AG20443 (cell line): ENCODE data around the gene MGAT5.

Source experiments
- DNase-seq: peaks from one replicate; pipeline ENCODE4 v3.0.0; 2012; ENCODE audit warnings: low spot score, mixed read lengths

The MGAT5 gene

DNA sequence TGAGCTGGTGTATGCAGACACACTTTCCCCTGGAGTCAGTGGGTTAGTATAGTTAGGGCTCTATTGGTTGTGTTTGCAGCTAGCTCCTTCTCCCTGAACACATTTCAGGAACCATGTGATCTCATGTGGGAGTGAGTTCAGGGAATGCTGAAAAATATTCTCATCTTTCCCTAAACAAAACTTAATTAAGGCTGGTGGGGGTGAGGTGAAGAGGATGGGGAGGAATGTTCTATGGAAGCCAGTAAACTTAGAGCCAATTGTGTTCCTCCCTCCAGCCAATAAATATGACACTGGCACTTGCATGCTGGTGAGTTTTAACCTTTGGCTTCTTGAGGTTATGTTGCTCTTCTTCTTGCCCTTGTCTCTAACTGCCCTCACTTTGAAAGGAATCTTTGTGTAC lies 952 bp downstream of the MGAT5 start:
- DNase-seq = no peak

DNA sequence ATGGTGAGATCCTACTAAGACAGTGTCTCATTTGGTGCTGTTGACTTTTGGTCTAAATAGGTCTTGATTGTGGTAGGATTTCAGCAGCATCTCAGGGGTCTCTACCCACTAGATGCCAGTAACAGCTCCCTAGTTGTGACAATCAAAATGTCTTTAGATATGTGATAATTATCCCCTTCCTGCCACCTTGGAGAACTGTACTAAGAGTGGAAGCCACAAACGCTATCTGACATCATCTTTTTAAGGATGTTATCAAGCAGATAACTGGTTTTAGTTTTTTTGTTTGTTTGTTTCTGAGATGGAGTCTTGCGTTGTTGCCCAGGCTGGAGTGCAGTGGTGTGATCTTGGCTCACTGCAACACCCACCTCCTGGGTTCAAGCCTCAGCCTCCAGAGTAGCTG lies 3.1 kb downstream of the MGAT5 start:
- no peak for DNase-seq

DNA sequence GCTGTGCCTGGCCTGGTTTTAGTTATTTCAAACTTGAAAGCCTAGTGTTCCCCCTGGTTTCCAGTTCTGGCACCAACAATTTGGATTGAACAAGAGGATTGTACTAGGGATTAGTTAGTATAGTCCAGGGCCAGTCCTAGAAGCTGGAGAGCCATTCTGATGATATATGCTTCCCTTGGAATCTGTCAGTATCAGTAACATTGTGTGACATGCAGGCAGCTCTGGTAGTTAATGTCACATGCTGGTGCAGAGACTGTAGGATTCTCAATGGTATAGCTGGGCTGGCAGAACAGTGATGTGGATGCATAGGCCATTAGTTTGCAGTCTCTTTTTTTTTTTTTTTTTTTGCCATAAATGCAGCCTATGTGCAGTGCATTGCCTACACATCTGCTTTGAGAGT lies 3.6 kb downstream of the MGAT5 start:
- DNase-seq = no peak

DNA sequence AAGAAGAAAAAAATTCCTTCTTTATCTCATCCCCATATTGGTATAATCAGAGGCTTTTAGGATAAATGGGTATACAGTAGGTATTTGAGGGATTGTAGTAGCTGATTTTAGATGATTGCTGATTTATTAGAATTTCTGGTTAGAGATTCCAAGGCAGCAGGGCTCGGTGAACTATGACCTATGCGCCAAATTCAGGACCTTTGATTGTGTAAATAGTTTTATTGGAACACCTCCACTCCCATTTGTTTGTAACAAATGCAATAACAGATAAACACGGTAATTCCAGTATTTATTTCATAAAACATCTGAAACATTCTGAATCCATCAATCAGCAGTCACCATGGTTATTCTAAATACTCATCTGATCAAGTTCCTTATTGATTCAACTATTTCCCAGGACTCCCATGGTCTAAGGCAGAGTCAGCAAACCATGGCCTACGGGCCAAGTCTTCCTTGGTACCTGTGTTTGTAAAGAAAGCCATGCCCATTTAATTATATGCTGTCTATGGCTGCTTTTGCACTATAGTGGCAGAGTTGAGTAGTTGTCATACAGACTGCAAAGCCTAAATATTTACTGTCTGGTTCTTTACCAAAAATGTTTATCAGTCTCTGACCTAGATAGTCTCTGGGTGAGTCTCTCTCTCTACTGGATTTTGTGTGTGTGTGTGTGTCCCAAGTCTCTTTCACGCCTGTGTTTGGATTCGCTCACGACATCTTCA lies 4.3 kb downstream of the MGAT5 start:
- no peak for DNase-seq

DNA sequence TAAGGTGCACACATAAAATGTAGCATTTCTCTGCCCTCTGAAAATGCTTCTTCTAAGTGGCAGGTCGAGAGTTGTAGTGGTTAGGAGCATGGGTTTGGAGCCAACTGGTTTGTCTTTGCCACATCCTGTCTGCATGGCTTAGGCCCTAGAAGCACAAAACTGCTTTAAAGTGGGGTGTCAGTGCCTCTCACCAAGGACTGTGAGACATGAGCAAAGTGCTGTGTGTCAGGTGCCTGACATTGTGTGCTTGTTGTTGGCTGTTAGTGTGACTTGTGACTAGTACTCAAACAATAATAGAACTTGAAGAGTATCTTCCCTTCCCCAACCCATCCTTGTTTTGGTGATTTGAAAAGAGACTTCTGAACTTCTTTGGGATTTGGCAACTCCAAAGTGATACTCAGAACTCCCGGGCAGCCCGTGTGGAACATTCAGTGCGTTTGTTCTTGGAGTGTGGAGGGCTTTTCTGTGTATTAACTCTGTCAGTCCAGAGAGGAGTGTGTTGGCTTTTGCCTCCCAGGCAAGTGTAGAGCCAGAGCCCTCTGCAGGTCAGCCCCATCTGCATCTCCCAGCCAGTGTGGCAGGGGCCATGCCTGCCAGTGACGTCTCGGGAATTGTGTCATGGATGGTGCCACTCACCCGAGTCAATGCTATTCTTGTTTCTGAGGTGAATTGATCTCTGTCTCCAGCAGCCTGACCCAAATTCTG lies 5.0 kb downstream of the MGAT5 start:
- no peak for DNase-seq

DNA sequence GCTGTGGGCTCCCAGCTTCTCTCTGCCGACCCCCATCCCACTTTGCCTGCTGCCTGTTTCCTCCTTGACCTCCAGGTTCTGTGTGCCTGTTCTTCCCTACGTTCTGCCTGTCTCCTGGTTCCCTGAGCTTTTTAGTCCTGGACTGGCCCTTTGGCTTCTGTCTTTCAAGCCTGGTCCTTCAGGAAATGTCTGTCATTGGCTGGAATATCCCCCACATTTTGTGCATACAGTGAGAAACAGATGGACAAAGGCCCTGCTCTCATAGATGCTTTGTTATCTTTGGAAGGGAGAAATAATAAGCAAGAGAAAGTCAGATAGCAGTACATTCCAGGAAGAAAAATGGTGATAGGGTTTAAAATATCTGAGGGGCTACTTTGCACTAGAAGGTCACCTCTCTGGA lies 5.7 kb downstream of the MGAT5 start:
- no peak for DNase-seq

DNA sequence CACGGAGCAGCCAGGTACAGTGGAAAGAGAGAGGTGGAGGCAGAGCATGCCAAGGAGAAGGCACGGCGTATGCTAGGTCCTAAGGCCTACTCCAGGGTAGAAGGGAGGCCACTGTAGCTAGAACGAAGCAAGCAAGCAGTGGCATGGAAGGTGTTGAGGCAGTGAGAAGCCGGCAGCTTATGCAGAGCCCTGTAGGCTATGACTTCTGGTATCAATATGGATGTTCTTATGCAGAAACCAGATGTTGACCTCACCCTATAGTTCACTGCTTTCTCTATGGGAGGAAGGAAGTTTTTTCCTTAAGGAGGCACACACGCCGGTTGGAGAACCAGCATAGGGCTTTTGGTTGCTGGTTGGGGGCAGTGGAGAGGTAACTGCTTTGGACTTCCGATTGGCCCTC lies 6.1 kb downstream of the MGAT5 start:
- no peak for DNase-seq

DNA sequence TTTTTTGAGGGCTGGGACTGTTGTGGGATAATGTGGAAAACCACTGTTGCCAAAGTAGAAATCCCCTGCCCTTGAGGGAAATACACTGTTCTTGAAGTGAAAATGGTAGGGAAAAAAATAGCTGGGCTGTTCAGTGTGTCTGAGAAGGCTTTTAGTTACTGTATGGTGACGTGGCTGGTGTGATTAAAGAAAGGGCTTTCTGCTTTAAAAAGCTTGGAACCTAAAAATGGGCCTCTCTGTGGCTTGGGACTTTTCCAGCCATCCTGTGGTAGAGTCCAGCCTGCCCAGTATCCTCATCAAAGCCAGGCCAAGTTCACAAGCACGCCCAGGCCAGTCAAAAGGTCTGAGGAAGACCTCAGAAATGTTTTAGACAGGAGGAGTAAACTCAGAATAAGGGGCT lies 6.8 kb downstream of the MGAT5 start:
- DNase-seq = peak; percentile 92

DNA sequence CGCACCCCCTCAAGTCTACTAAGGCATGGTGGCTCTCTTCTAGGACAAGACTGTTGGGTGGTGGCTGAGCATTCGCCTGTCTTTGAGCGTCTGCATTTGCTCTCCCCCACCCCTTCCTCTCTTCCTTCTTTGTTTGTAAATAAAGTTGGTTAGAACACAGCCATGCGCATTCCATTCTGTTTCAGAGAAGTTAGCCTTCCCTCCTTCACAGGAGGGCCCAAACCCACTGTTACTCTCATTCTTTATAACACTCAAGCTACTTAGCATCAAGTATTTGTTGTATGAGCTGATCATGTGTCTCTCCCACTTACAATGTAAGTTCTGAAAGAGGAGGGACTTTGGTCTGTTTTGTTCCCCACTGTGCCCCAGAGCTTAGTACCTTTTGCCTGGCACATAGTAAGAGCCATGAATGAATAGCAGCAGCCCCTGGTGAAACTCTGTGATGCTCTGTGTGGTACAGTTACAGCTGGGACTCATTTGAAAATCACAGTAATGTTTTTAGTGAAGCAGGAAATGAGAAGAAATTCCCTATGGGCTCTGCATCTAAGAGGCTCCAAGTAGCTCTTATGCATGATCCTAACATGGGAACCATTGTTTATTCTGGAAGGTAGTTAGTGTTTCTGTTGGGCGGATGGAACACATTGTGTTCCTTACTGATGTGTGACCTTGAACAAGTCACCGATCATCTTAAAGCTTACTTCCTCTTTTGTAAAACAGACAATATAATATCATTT lies 7.7 kb downstream of the MGAT5 start:
- DNase-seq = peak; percentile 25

DNA sequence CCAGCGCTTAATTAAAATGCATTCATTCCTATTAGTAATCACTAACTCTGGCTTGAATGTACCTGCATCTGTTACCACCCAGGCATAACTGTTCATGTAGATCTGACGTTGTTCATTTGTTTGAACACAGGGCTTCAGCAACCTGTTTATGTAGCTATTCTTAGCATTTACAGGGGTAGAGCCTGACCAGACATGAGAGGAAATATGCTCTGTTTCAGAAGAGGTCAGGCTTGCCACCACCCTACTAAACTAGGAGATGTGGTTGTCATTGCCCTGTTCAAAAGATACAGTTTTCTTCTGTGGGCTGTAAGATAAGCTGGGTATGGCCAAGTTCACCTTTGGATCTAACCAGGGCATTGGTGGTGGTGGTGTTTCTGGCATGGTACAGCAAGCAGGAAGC lies 8.8 kb downstream of the MGAT5 start:
- DNase-seq = no peak

DNA sequence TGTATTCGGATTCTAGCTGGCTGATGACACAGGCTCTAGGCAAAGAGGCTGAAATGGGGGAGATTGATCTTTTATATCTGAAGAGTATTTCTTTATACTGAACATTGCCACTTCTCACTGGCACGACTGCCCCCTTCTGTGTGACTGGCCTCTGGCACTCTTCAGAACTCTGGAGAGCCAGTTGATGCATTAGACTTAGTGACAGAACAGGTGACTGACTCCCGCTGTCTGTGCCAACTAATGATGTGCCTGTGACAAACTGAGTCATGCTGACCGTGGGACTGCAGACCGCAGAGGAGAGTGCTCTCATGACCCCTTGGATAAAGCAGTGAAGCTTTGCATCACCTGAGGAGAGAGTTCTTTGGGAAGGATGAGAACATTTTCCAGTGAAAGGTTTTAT lies 14.4 kb downstream of the MGAT5 start:
- DNase-seq = no peak

DNA sequence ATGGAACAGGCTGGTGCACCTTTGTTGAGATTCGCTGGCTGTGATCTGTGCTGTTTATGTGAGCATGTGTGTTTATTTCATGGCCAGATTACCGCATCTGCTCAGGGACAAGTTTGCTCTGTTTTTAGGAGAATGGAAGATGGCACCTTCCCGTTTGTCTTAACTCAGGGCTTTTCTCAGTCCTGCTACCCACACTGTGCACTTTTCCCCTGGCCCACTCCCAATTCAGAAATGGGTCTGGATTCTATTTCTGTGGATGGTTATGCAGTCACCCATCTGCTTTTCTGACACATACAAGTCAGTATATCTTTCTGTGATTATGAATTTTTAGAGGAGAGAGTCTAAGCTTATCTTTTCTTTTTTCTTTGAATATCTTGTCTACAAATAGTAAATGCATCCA lies 15.4 kb downstream of the MGAT5 start:
- no peak for DNase-seq

DNA sequence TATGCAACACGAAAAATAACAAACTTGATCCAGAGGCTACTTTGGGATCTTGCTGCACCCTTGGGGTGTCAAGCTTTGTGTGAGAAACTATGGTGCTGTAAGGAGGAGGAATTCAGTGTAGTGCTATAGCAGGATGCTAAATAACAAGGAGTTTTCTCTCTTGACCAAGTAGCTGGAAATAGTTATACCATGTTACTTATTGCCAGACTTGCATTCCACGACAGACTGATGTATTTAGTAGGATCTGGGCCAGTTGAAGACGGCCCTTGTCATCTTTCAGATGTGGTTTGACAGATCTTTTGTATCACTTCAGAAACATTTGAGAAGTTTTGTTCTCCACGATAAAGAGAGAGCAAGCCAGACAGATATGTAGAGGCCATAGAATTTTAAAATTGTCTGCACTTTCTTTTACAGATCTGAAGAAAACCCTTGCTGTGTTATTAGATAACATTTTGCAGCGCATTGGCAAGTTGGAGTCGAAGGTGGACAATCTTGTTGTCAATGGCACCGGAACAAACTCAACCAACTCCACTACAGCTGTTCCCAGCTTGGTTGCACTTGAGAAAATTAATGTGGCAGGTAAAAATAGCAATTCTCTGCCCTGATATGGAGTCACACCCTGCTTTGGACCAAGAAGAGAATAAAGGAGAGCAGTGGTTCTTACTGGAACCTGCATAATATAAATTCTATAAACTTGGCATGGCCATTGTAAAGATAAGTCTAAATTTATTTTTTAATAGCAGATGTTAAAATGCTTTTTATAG lies 16.3 kb downstream of the MGAT5 start:
- no peak for DNase-seq

DNA sequence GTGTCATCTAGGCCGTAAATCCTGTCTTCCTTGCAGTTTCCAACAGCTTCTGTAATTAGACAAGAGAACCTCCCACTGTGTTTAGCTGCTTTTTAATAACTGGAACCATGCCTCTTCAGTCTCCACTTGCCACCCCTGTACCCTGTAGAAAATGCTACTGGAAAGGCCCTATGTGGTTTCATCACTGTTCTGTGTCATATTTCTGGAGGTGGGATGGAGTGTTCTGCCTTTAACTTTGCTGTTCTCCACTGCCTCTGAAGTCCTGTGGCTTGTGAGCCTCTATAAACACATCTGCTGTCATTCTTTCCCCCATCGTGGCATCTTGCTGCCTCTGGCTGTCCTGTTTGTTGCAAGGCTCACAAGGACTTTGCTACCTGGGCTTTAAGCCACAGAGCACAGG lies 17.9 kb downstream of the MGAT5 start:
- no peak for DNase-seq

DNA sequence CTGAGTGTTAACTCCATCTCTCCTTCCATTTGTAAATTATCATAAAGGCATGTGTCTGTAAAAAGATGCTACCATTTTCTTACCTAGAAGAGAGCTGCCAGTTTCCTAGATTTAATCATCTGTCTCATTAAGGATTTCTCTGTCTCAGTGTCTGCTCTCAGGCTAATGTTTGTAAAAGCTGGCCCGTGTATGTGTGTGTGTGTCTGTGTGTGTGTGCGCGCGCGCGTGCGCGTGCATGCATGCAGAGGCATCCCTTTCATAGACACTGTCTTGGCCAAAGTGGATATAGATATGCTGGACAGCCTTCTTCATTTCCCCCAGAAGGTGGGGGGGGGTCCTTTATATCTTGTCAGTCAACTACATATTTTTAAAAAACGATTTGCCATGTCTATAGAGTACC lies 18.9 kb downstream of the MGAT5 start:
- no peak for DNase-seq

DNA sequence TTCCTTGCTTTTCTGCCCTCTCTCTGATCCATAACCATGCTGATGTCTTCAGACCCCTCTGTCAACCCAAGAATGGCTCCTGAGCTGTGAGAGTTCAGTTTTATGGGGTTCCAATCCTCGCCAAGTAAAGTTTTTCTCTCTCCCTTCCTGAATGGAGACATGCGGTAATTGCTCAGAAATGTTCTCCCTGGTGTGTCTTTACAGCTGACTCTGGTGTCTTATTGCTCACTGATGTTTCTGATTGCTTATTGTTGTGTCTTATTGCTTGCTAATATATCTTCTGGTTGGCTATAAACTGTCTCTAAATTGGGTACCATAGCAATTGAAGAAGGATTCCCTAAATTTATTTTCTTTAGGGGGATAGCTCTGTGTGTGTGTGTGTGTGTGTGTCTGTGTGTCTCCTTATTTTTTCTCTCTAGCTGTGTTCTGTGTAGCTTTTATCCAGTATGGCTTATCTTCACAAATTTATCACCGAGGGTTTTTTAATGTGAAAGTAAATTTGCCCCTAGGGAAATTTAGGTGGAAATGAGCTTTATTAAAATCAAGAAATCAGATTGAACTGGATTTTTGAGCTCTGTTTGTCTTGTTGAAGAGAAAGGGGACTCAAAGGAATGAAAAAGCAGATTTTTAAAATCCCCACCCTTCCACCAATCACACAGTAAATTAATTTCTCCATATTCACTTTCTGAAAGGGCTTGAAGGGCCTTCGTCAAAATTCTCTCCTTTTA lies 19.5 kb downstream of the MGAT5 start:
- DNase-seq = no peak

DNA sequence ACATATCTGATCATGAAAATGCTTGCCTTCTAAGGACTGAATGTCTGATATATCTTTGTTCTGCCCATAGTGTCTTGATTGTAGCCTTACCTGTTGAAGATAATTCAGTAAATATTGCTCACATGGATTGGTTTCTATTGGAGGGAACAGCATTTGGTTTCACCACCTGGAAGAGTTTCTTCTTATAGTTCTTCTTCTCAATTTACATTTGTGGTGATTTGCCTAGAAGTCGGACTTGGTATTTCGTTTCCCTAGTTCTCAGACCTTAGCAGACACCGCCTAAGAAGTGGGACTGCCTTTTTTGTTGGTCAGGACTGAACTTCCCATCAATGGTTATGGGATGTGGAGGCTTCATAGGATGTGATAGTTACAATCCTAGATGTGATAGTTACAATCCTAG lies 20.2 kb downstream of the MGAT5 start:
- DNase-seq = no peak

DNA sequence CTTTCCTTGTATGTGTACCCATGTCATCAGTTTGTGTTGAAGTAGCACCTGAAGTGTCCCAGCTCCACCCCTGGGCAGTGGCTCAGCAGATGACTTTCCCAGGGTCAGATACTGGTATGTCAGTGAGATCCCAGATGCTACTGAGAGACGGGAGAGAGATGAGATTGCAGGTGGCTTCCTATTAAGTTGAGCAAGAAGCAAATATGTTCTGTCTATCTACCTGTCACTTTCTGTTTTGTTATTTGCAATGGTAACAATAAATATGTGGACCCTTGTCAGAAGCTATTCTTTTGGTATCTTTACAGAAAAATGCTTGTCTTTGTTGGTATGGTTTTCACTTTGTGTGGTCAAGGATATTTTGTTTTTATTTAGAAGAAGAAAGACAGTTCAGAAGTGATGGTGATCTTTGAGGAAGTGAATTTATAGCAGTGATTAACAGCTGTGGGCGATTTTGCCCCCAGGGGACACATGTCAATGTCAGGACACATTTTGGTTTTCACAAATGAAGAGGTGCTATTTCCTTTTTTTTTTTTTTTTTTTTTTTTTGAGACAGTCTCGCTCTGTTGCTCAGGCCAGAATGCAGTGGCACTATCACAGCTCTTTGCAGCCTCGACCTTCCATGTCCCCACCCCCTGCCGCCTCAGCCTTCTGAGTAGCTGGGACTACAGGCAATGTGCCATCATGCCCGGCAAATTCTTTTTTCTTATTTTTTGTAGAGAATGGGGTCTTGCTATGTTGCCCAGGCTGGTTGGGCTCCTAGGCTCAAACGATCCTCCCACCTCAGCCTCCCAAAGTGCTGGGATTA lies 21.4 kb downstream of the MGAT5 start:
- no peak for DNase-seq

DNA sequence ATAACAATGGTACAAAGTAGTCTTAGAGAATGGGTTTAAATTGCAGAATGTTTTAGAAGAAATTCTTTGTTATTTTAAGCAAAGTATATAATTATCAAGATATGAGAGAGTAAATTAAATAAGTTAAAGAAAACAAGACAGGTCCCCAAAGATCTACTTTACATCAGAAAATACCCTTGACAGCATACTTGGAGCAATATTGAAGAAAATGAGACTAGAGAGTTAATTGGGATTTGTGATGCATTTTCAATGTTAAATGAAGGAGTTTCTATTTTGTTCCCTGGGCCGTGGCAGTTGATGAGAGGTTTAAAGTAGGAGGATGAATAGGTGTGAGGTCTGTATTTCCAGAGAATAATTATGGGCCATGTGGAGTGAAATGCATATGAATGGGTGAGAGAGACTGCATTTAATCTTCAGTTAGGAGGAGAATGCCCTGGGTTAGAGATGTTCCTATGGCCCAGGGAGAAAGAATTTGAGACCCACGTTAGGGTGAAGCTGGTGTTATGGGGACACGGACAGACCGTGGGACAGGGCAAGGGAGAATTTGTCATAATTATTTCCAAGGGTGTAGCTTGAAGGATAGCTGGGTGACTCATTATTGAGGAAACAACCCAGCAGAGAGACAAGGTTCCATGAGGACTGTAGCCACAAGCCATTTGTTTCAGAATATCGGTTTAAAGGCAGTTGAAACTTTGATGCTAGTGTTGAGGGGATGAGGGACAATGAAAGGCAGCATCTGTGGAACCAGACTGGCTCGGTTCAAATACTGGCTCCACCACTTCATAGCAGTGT lies 22.7 kb downstream of the MGAT5 start:
- peak; percentile 34 for DNase-seq

DNA sequence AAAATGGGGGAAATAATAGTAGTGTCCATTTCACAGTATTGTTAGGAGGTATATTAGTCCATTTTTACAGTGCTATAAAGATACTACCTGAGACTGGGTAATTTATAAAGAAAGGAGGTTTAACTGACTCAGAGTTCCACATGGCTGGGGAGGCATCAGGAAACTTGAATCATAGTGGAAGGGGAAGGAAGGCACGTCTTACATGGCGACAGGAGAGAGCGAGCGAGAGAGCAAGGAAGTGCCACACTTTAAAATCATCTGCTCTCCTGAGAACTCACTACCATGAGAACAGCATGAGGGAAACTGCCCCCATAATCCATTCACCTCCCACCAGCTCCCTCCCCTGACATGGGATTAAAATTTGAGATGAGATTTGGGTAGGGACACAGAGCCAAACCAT lies 23.4 kb downstream of the MGAT5 start:
- DNase-seq = no peak
